Non-pigmented ciliary epithelial cell (primary cell): ENCODE data around the gene GNG7.
"Not testable (repeated sequence)": the region's sequence is repeated elsewhere in the genome, so short reads cannot be mapped to it uniquely, and the experiment has no call there.

Experiments
- DNase-seq: peaks from one replicate; pipeline ENCODE4 v3.0.0-alpha.2; 2010; ENCODE audit warnings: low read depth

GNG7 gene

DNA sequence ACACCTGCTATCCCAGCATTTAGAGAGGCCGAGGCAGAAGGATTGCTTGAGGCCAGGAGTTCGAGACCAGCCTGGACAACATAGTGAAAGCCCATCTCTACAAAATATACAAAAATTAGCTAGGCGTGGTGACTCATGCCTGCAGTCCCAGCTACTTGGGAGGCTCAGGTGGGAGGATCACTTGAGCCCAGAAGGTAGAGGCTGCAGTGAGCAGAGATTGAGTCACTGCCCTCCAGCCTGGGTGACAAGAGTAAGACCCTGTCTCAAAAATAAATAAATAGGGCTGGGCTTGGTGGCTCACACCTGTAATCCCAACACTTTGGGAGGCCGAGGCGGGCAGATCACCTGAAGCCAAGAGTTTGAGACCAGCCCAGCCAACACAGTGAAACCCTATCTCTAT is 238.8 kb downstream of the GNG7 start:
- not testable (repeated sequence) for DNase-seq

GRCh38 chr19:2462635-2463421 is 239.7 kb downstream of the GNG7 start:
- DNase-seq = peak; percentile 81

- DNase-seq = no peak
Measured at GRCh38 chr19:2461751-2462634, 240.5 kb downstream of the GNG7 start.
